Caco-2 (cell line): ENCODE measurements around the gene CCR8. TPM values are rescaled to one million over a fixed set of nuclear protein-coding genes. Genes with fewer than 3 reads are reported as not detected.
"Not testable (repeated sequence)": the region's sequence is repeated elsewhere in the genome, so short reads cannot be mapped to it uniquely, and the experiment has no call there.

Source experiments
- BruUV-seq: library from RNA; stranded (reverse); fragments of 400-500 nt; replicated peaks from 2 replicates; lab custom pipeline; 2021; lab: Mats Ljungman, UMichigan
- CTCF ChIA-PET: fragments of 300-600 bp; sonication (Branson Sonifier 250); formaldehyde crosslinking; loops from one replicate; lab custom pipeline; 2022; ENCODE audit warnings: antibody characterized with exemption; lab: Charles Lee
- POLR2A ChIA-PET: fragments of 300-600 bp; sonication (Branson Sonifier 250); formaldehyde crosslinking; loops from one replicate; lab custom pipeline; 2022; ENCODE audit warnings: antibody characterized with exemption; lab: Charles Lee
- DNase-seq, 2 experiments: peaks; one replicate each; pipeline versions ENCODE4 v3.0.0 to v3.0.0-alpha.2; 2020 to 2022
- H3K27me3 ChIP-seq: replicated peaks from 2 replicates; pipeline ENCODE4 v1.6.0; 2011; ENCODE audit warnings: low read length; ENCODE audit not compliant: control insufficient read depth, insufficient read depth
- H3K36me3 ChIP-seq: 2 replicates; pipeline ENCODE4 v1.5.1; 2011; ENCODE audit warnings: low read length; ENCODE audit not compliant: control insufficient read depth, insufficient read depth
- H3K4me1 ChIP-seq: fragments of 250-450 bp; sonication (Bioruptor Pico); 2 replicates; pipeline ENCODE4 v1.5.1; 2020; ENCODE audit warnings: mild to moderate bottlenecking
- H3K4me3 ChIP-seq: 2 replicates; pipeline ENCODE4 v1.5.1; 2011; ENCODE audit warnings: low read depth, mild to moderate bottlenecking, control low read depth, low read length
- H3K9me3 ChIP-seq: fragments of 250-450 bp; sonication (Bioruptor Pico); 2 replicates; pipeline ENCODE4 v1.5.1; 2020; ENCODE audit warnings: mild to moderate bottlenecking, moderate library complexity
- H3K27ac Mint-ChIP-seq: one replicate; pipeline ENCODE4 v1.8.0; 2022; ENCODE audit warnings: mixed read lengths; ENCODE audit not compliant: unreplicated experiment
- H3K27me3 Mint-ChIP-seq: one replicate; pipeline ENCODE4 v1.8.0; 2022; ENCODE audit warnings: mixed read lengths; ENCODE audit not compliant: insufficient read depth, unreplicated experiment
- H3K36me3 Mint-ChIP-seq: one replicate; pipeline ENCODE4 v1.8.0; 2022; ENCODE audit warnings: mild to moderate bottlenecking, mixed read lengths; ENCODE audit not compliant: insufficient read depth, unreplicated experiment
- H3K4me1 Mint-ChIP-seq: one replicate; pipeline ENCODE4 v1.8.0; 2022; ENCODE audit warnings: low read depth, mixed read lengths; ENCODE audit not compliant: unreplicated experiment
- H3K4me3 Mint-ChIP-seq: one replicate; pipeline ENCODE4 v1.8.0; 2022; ENCODE audit warnings: mild to moderate bottlenecking, moderate library complexity, mixed read lengths; ENCODE audit not compliant: unreplicated experiment
- H3K9me3 Mint-ChIP-seq: one replicate; pipeline ENCODE4 v1.8.0; 2022; ENCODE audit warnings: mixed read lengths; ENCODE audit not compliant: unreplicated experiment
- CTCF ChIP-seq, 2 experiments: fragments of 200-600 bp in 1 of 2; IDR thresholded peaks; 1 replicate in 1 of 2; 2 replicates in 1 of 2; pipeline versions ENCODE4 v1.5.1 to v1.8.0; 2011 to 2022; ENCODE audit warnings: antibody characterized with exemption in 1 of 2, control low read depth in 1 of 2, inconsistent platforms in 1 of 2, low read depth in 1 of 2, low read length in 1 of 2, mild to moderate bottlenecking in 1 of 2, moderate library complexity in 1 of 2; ENCODE audit not compliant: insufficient read depth in 1 of 2, severe bottlenecking in 1 of 2, unreplicated experiment in 1 of 2
- intact Hi-C: fragments of 100-400 bp; cut with micrococcal nuclease; formaldehyde crosslinking; loops from one replicate; pipeline ENCODE4 v1.10.0; 2022; ENCODE audit not compliant: unreplicated experiment
- total RNA-seq: library from RNA; stranded (reverse); gene quantifications from 2 replicates; pipeline ENCODE4 v1.2.3, GENCODE V29; 2022

The CCR8 gene
- total RNA-seq, 1 experiment from 2014 or later = not detected

GRCh38 chr3:39350714-39351113 lies 21.2 kb downstream of the CCR8 start:
- Mint-ChIP-seq H3K36me3 (no peaks in the 10 kb centered on the region), H3K9me3 (no peaks in the 10 kb centered on the region), H3K4me3 (no peak overlapping the region), H3K4me1 (peaks cover 9% of the 10 kb centered on the region), H3K27me3 (peaks cover 5% of the 10 kb centered on the region), H3K27ac (no peak overlapping the region)
- no TSS peak for BruUV-seq
- Histone ChIP-seq H3K36me3 (no peaks in the 10 kb centered on the region), H3K27me3 (no peaks in the 10 kb centered on the region), H3K4me3 (no peak overlapping the region), H3K4me1 (no peaks in the 10 kb centered on the region; the same call in 1 of the 2 replicates), H3K9me3 (no peaks in the 10 kb centered on the region)
- intact Hi-C loops = no loop called here
- DNase-seq = no peak
- ChIA-PET CTCF (no interaction called here), POLR2A (no interaction called here)
- TF ChIP-seq CTCF (IDR thresholded peaks at IDR 0.05; ENCODE audit: insufficient read depth in 1 of 2, low read depth in 1 of 2, low read length in 1 of 2, severe bottlenecking in 1 of 2, unreplicated experiment in 1 of 2) = no peak

DNA sequence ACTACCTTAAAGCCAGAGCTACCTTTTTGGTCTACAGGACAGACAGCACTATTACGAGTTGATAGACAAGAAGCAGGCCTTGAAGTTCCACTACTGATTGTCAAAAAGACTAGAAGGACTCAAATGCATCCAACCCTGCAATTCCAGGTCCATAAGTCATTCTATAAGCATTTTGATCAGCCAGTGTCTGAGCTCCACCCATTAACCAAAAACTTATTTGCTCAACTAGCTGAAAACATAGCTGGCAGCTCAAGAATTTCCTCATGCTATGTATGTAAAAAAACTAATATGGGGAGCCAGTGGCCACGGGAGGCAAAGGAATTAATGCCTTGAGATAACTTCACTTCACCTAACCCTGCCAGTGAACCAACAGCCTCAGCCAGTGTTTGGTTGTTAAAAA lies 21.6 kb downstream of the CCR8 start:
- H3K36me3 ChIP-seq, CTCF ChIA-PET, H3K9me3 Mint-ChIP-seq, H3K36me3 Mint-ChIP-seq, H3K27ac Mint-ChIP-seq, H3K4me3 ChIP-seq, BruUV-seq, POLR2A ChIA-PET, H3K4me1 ChIP-seq, intact Hi-C loops, H3K4me3 Mint-ChIP-seq, DNase-seq, H3K27me3 Mint-ChIP-seq, H3K27me3 ChIP-seq, H3K9me3 ChIP-seq, H3K4me1 Mint-ChIP-seq: not testable (repeated sequence)

DNA sequence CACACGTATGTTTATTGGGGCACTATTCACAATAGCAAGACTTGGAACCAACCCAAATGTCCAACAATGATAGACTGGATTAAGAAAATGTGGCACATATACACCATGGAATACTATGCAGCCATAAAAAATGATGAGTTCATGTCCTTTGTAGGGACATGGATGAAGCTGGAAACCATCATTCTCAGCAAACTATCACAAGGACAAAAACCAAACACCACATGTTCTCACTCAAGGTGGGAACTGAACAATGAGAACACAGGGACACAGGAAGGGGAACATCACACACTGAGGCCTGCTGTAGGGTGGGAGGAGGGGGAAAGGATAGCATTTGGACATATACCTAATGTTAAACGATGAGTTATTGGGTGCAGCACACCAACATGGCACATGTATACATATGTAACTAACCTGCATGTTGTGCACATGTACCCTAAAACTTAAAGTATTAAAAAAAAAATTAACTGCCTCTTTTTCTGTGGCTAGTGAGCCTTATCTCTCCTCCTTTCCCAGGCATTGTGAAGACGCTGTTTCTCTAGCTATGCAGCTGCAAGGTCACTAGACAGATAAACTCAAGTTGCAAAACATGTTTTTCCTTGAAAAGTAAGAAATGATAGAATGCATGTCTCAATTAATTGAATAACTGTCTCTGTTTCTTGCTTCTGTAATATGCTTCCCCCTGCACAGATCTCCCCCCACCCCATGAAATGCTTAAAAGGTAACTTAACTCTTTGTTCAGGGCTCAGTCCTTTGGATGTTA lies 23.8 kb downstream of the CCR8 start:
- H3K4me1 Mint-ChIP-seq, H3K27ac Mint-ChIP-seq, H3K9me3 ChIP-seq, H3K27me3 ChIP-seq, H3K4me3 Mint-ChIP-seq, DNase-seq, H3K9me3 Mint-ChIP-seq, intact Hi-C loops, BruUV-seq, H3K4me1 ChIP-seq, H3K4me3 ChIP-seq, H3K36me3 Mint-ChIP-seq, CTCF ChIA-PET, H3K36me3 ChIP-seq, POLR2A ChIA-PET: not testable (repeated sequence)
- H3K27me3 Mint-ChIP-seq = peaks cover 12% of the 10 kb centered on the region

GRCh38 chr3:39358333-39358732 lies 28.8 kb downstream of the CCR8 start:
- TF ChIP-seq CTCF (IDR thresholded peaks at IDR 0.05; ENCODE audit: insufficient read depth in 1 of 2, low read depth in 1 of 2, low read length in 1 of 2, severe bottlenecking in 1 of 2, unreplicated experiment in 1 of 2) = no peak
- no peak overlapping the region for H3K4me3 Mint-ChIP-seq
- H3K27me3 ChIP-seq = no peaks in the 10 kb centered on the region
- no peak overlapping the region for H3K4me3 ChIP-seq
- H3K4me1 ChIP-seq = 0 out of 2 replicates have a peak, but pooled peaks cover 3% of the 10 kb centered on the region
- H3K36me3 ChIP-seq = no peaks in the 10 kb centered on the region
- intact Hi-C loops = no loop called here
- BruUV-seq = no TSS peak
- no peaks in the 10 kb centered on the region for H3K36me3 Mint-ChIP-seq
- ChIA-PET POLR2A (no interaction called here), CTCF (no interaction called here)
- H3K9me3 ChIP-seq = no peaks in the 10 kb centered on the region
- no peaks in the 10 kb centered on the region for H3K9me3 Mint-ChIP-seq
- H3K27ac Mint-ChIP-seq = no peak overlapping the region
- H3K27me3 Mint-ChIP-seq = peaks cover 12% of the 10 kb centered on the region
- peaks cover 9% of the 10 kb centered on the region for H3K4me1 Mint-ChIP-seq
- no peak for DNase-seq
